NCI-H2029 treated with DMSO at 0.1 percent for 48 hours (cell line): Measurements from ENCODE around the gene SLC35B4.
"Not testable (repeated sequence)": the region's sequence is repeated elsewhere in the genome, so short reads cannot be mapped to it uniquely, and the experiment has no call there.

Experiments used
- DNase-seq: peaks from one replicate; lab custom pipeline; 2025; lab: John Stamatoyannopoulos, UW

The SLC35B4 gene

GRCh38 chr7:134331393-134331792 lies 14.7 kb upstream of the SLC35B4 start:
- no peak for DNase-seq

GRCh38 chr7:134330974-134331373 lies 14.2 kb upstream of the SLC35B4 start:
- no peak for DNase-seq

DNA sequence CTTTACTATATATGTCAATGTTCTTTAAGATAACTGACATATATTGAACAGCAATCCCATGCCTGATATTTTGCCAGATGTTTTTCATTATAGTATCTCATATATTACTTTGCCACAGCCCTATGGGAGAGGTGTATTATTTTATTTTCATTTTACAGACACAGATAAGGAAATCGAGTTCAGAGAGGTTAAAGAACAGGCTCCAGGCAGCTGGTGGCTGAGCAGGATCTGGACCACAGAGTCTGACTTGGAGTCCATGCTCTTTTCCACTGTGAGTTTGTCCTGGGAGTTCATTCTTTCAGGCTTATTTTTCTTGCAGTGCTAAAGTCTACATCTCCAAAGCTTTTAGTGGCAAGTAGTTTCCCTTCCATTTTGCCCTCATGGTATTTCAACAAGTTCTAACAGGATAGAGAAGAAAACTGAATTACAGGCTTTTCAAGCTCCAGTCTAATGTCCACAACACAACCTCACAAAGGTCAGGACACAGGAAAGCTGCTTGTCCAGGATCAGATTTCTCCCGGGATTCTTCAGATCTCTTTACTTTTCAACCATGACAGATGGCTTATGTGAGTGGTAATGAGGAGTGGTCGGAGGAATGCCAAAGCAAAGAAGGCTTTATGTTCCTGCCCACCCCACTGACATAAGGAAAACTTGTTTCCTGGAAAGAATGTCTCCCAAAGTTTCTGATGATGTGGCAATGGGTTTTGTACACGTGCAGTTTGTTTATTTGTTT lies 13.1 kb upstream of the SLC35B4 start:
- DNase-seq, result no peak

DNA sequence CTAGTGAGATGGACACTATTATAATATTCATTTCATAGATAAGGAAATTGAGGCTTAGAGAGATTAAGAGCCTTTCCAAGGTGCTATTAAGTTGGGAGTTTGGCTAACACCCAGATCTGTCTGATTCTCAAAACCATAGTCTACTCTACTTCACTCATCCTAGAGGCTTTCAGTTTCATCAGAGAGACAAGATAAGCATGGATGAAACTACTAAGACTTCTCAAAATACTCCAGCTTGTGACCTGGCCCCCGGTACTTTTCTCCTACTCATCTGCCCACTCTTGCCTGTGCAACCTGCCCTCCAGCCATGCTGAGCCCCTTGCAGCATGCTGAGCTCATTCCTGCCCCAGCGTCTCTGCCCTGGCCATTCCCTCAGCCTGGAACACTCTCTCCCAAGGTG lies 12.2 kb upstream of the SLC35B4 start:
- DNase-seq, result no peak

DNA sequence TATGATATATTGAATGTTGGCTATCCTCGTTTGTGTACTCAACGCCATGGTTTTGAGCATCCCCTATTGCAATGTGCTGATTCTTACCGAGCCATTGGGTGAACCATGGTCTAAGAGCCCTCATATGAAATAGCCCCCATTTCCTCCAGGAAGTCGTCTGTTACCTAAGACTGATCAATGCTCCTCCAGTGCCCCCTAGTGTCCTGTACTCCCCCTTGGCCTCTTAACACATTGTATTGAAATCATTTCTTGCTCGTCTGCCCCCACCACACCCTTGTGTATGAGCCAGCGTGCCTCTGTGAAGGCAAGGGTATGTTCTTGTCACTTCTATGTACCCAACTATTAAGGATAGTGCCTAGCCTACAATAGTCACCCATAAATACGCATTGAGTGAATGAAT lies 11.2 kb upstream of the SLC35B4 start:
- peak; percentile 6 for DNase-seq

DNA sequence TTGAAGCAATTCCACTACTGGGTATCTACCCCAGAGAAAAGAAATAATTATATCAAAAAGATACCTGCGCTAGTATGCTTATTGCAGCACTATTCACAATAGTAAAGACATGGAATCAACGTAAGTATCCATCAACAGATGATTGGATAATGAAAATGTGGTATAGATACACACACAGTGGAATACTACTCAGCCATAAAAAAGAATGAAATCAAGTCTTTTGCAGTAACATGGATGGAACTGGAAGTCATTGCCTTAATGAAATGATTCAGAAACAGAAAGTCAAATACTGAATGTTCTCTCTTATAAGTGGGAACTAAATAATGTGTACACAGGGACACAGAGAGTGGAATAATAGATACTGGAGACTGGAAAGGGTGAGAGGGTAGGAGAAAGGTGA lies 7.4 kb upstream of the SLC35B4 start:
- DNase-seq, result no peak

DNA sequence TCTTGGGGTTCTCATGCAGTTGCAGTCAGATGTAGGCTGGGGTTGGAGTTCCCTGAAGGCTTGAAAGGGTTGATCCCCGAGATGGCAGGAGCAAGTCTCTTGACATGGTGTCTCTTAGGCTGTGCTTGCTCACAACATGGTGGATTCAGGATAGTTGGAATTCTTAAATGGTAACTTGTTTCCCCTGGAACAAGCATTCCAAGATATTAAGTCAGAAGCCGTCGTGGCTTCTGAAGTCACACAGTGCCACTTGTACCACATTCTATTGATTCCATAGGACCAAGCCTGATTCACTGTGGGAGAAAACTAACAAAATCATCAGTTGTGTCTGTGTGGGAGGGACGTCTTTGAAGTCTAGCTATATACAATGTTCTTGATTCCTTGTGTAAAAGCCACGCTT lies 3.5 kb upstream of the SLC35B4 start:
- no peak for DNase-seq

- DNase-seq, result no peak
Observed at GRCh38 chr7:134318443-134318842, 1.7 kb upstream of the SLC35B4 start.

- DNase-seq, result no peak
Observed at GRCh38 chr7:134317434-134317833, 704 bp upstream of the SLC35B4 start.

DNA sequence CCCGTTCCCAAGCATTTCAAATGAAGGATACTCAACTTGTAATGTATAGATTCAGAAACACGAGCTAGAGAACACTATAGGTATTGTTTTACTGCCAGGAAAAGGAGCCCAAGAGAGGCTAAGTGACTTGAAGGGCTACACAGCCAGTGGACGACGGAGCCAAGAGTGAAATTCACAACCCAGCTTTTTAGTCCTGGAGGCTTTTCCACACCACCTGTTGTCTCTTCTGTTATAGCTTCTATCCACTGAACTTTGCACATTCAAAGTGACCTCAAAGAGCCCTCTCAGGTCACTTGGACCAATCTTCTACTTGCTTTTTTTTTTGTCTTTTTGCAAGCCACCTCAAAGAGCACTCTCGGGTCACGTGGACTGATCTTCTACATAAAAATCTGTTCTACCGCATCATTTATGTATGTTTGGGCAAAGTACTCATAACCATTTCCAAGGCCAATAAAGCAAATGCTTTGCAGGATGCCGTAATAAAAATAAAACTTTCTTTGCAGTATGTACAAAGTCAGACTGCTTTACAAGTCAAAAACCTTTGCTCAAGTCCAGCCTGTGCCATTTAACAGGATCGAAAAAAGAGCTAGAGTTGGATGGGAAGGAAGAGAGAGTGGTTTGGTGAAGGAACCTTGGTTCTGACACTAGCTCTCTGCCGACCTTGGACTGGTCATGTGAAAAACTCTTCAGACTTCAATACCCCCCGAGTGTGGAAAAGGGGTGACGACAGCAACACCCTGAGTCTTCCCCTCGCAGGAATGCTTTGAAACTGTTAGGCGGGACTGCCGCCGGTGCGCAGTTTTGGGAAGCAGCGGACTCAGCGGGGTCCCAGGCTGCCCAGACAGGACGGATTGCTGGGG lies 821 bp downstream of the SLC35B4 start:
- no peak for DNase-seq

GRCh38 chr7:134313543-134313942 lies 3.2 kb downstream of the SLC35B4 start:
- no peak for DNase-seq

DNA sequence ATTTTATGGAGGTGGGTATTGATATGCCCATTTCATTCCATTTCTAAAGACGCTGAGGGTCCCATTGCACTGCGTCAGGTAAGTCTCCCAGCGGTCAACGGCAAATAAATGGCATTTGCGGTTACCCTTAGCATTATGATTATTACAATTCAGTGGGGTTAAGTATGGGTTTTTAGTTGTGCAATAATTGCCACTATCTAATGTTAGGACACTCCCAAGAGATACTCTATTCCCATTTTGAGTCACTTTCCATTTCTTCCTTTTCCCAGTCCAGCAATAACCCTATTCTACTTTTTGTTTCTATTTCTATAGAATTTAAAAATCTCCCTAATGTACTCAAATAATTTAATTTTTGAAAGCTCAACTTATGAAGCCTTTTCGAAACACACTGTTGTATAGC lies 4.0 kb downstream of the SLC35B4 start:
- no peak for DNase-seq

DNA sequence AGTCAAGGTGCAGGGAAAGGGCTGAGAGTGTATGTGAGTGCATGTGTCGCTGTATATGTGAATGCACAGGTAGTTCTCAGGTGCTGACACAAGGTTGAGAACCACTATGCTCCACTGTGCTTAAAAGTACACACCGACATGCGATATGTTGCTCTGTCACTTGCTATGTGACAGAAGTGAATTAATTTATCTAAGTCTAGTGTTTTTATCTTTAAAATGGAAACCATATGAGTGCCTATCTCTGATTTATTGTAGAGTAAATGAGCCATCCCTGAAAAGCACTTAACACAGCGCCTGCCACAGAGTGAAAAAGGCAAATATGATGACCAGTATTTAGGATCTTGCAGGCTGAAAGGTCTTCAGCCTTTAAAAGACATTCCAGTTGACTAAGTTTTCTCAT lies 4.9 kb downstream of the SLC35B4 start:
- DNase-seq, result no peak

- no peak for DNase-seq
Observed at GRCh38 chr7:134308548-134308947, 8.2 kb downstream of the SLC35B4 start.

GRCh38 chr7:134307320-134307719 lies 9.4 kb downstream of the SLC35B4 start:
- no peak for DNase-seq

DNA sequence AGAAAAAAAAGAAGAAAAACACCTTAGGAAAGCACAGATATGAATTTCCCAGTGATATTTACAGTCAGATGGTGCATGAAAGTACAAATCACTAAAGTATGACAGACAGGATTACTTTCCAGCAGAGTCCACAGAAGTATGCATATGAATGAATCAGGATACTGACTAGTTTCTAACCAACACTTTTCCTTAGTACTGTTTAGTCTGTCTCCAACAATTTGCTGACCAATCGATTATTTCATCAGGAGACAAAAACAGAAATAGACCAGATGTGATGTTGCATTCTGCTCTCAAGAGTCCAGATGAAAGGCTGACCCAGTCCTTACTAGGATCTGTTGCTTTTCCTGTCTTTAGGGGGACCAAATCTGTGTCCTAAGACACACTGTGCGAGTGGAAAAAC lies 14.6 kb downstream of the SLC35B4 start:
- no peak for DNase-seq

GRCh38 chr7:134301592-134301991 lies 15.1 kb downstream of the SLC35B4 start:
- DNase-seq, result no peak

DNA sequence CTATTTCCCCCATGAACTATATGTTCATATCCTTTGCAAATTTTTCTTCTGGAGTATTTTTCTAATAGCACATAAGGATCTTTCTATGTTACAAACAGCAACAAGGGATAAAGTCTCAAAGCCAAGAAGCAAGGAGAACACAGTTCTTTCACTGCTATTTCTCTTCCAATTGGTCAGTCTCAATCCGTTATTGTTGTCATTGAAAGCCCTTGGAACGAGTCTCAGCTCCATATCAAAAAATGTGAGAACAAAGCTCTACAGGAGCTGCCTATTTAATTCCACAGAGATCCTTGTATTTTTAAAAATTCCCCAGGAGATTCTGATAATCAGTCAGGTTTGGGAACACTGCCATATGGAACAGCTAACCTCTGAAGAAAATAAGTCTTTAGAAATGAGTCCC lies 15.7 kb downstream of the SLC35B4 start:
- DNase-seq, result no peak

DNA sequence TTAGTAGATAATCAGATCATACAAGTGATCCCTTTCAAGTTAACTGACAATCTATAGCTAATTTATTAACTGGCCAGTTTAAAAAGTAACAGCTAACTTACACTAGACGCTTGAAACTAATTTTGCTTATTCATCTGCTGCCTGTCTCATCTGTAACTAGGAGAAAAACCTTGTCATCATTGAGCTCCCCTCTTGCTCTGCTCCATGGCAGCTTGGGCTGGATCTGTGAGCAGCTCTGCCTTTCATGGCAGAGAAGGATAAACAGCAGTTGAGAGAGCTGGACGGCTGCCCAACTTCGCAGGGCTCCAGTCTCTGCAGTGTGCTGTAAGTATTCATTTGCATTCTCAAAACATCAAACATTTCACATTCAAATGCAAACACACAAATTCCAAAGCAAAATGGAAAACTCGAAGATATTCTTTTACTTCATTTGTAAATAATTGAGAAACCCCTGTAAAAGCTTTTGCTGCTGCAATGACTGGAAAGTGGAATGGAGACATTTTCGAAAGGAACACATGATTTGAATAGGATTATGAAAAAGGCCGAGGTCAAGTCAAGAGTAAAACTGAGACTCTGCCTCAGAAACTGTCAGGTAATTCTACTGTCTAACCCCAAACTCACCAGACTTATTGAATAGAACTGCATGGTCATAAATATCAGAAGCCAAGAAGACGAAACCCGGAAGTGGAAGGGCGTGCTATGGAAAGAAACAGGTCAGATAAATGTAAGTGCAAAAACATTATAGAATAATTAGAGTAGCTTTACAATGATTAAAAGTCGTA lies 17.6 kb downstream of the SLC35B4 start:
- DNase-seq, result peak; percentile 20

DNA sequence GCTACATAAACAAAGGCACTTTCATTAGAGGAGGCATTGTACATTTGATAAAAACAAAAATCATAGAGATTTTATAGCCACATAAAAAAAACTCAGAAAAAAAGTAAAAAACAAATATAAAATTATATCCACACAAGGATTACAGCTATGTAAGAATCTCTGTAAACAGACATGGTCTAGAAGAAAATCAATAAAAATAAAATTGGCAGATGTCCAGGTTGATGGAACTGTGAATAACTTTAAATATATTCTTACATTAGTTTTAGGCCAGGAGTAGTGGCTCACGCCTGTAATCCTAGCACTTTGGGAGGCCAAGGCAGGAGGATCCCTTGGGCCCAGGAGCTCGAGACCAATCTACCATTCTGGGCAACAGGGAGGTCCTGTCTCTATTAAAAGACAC lies 19.2 kb downstream of the SLC35B4 start:
- no peak for DNase-seq

DNA sequence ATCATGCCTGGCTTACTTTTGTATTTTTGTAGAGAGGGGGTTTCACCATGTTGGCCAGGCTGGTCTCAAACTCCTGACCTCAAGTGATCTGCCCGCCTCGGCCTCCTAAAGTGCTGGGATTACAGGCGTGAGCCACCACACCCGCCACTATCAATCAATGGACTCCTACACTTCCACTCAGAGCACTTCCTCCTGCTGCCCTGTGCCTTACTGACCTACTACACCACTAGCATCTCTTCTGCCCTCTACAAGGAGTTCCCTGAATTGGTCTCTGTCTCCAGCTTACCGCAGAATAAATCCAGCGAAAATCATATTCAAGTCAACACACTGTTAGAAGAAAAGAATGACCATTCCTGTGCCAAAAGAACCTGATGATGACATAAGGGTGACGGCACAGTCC lies 20.7 kb downstream of the SLC35B4 start:
- DNase-seq, result not testable (repeated sequence)

DNA sequence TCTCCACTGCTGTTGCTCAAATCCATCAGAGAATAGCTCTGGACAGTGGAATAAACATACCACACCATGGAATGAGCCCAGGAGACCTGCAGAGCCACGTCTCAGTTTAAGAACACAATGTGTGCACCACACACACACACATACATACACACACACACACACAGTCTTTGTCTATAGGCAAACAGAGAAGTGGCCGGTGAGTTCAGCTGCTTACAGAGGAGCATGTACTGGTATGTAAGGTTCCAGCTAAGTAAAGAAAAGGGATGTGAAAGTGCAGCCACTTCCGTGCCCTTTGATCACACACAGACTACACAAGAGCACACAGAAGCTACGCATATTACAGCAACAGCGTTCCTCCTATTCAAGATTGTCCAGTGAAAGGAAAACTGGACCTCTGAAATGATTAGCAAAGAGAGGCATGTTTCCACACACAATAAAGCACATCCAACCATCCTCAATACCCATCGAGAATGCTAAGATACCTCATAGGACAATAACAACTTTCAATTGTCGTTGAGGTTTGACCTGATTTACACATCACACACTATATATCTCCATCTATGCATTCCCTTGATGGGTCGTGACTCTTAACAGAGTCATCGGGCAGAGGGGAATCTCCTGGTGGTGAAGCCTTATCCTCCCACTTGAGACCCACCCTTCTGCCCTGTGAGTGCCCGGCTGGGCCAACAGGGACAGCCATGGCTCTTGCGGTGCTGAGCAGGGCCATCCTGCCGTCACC lies 23.6 kb downstream of the SLC35B4 start:
- DNase-seq, result no peak
